OCI-LY1 (cell line): ENCODE measurements around the gene KLHL26.

Experiments used
- EZH2 ChIP-seq: fragments of 200-600 bp; sonication (generic), shearing (Covaris generic); IDR thresholded peaks from 2 replicates; pipeline ENCODE4 v1.8.0; 2017; ENCODE audit warnings: borderline replicate concordance, mixed run types, mild to moderate bottlenecking, antibody characterized with exemption, low read length, moderate library complexity, mixed read lengths
- TF ChIP-seq, protein P1 (sequence below): fragments of 200-600 bp; sonication (generic), shearing (Covaris generic); IDR thresholded peaks from 2 replicates; pipeline ENCODE4 v1.5.1; 2017; ENCODE audit warnings: mild to moderate bottlenecking, antibody characterized with exemption, low read length, moderate library complexity, mixed read lengths

DNA sequence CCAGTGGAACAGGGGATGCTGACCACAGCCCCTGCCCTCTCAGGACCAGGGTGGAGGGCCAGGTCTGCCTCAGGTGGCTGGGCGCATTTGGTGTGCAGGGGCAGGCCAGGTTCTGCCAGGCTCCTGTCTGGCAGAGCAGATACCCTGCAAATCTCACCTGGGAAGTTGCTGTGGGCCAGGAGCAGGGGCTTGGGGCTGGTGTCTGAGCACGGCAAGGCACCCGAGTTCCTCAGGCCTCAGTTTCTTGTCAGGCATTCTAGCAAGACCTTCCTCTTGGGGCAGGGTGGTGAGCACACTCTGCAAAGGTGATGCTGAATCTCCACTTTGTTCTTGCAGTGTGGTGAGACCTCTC is 47.8 kb downstream of the KLHL26 start:
- TF ChIP-seq, protein P1, sequence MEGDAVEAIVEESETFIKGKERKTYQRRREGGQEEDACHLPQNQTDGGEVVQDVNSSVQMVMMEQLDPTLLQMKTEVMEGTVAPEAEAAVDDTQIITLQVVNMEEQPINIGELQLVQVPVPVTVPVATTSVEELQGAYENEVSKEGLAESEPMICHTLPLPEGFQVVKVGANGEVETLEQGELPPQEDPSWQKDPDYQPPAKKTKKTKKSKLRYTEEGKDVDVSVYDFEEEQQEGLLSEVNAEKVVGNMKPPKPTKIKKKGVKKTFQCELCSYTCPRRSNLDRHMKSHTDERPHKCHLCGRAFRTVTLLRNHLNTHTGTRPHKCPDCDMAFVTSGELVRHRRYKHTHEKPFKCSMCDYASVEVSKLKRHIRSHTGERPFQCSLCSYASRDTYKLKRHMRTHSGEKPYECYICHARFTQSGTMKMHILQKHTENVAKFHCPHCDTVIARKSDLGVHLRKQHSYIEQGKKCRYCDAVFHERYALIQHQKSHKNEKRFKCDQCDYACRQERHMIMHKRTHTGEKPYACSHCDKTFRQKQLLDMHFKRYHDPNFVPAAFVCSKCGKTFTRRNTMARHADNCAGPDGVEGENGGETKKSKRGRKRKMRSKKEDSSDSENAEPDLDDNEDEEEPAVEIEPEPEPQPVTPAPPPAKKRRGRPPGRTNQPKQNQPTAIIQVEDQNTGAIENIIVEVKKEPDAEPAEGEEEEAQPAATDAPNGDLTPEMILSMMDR: no peak
- no peak for TF ChIP-seq EZH2
